AG09309 (cell line): ENCODE measurements around the gene YBEY.
A peak's percentile ranks its signal among the peaks of the same experiment; 100 is the strongest.

Source experiments
- DNase-seq: peaks from one replicate; pipeline ENCODE4 v3.0.0-alpha.2; 2010; ENCODE audit warnings: low read depth
- H3K4me3 ChIP-seq: 2 replicates; pipeline ENCODE4 v1.5.1; 2011; ENCODE audit warnings: mild to moderate bottlenecking, low read depth, low read length, moderate library complexity; ENCODE audit not compliant: control insufficient read depth
- CTCF ChIP-seq: IDR thresholded peaks from 2 replicates; pipeline ENCODE4 v1.5.1; 2011; ENCODE audit warnings: mild to moderate bottlenecking, low read depth, low read length, inconsistent platforms; ENCODE audit not compliant: insufficient read depth, control insufficient read depth; ENCODE audit errors: missing control alignments

Gene YBEY

GRCh38 chr21:46273341-46273740 lies 12.8 kb upstream of the YBEY start:
- TF ChIP-seq CTCF: no peak

GRCh38 chr21:46274797-46275390 lies 11.2 kb upstream of the YBEY start:
- no peak for DNase-seq
- no peak for TF ChIP-seq CTCF
- H3K4me3 ChIP-seq: no peak overlapping the region

More at GRCh38 chr21:46273341-46273740, 12.8 kb upstream of the YBEY start:
- H3K4me3 ChIP-seq: no peak overlapping the region
- DNase-seq: no peak

GRCh38 chr21:46284077-46284644 lies 2.0 kb upstream of the YBEY start:
- no peak for DNase-seq
- TF ChIP-seq CTCF: no peak
- no peak overlapping the region for H3K4me3 ChIP-seq

- TF ChIP-seq CTCF: no peak
- no peak for DNase-seq
- H3K4me3 ChIP-seq: peak overlapping the region; percentile 74
Observed at GRCh38 chr21:46284733-46285132, 1.4 kb upstream of the YBEY start.

GRCh38 chr21:46285206-46285661 lies 908 bp upstream of the YBEY start, which contains the start of gene MCM3AP:
TSS of gene MCM3AP (minus strand) at chr21:46285611. CDS start at chr21:46285286, 325 bp downstream.
- peak within 1 kb of the TSS; percentile 74 for H3K4me3 ChIP-seq
- TF ChIP-seq CTCF: no peak
- no peak for DNase-seq

GRCh38 chr21:46286648-46287002 lies 483 bp downstream of the YBEY start:
- TF ChIP-seq CTCF: no peak
- DNase-seq: no peak
- H3K4me3 ChIP-seq: peak overlapping the region; percentile 74
